Trophoblast cell (in vitro differentiated cells and primary cell): ENCODE measurements around the gene PKN2.
A peak's percentile ranks its signal among the peaks of the same experiment; 100 is the strongest.

Experiments used
- DNase-seq, 2 donors: peaks; one replicate each; pipeline ENCODE4 v3.0.0-alpha.2; 2016
- H2AFZ ChIP-seq: 2 replicates; pipeline ENCODE4 v1.6.1; 2013; ENCODE audit warnings: low read length, moderate library complexity, mild to moderate bottlenecking; ENCODE audit not compliant: insufficient read depth, poor library complexity
- H2AK5ac ChIP-seq: 2 replicates; pipeline ENCODE4 v1.6.1; 2013; ENCODE audit warnings: mild to moderate bottlenecking, low read length
- H2BK120ac ChIP-seq: 2 replicates; pipeline ENCODE4 v1.6.1; 2013; ENCODE audit warnings: low read length, mild to moderate bottlenecking, moderate library complexity; ENCODE audit not compliant: insufficient read depth, poor library complexity
- H2BK12ac ChIP-seq: 2 replicates; pipeline ENCODE4 v1.6.1; 2013; ENCODE audit warnings: mild to moderate bottlenecking, low read length, moderate library complexity
- H2BK5ac ChIP-seq: 2 replicates; pipeline ENCODE4 v1.6.1; 2013; ENCODE audit warnings: low read length, low read depth, moderate library complexity, mild to moderate bottlenecking; ENCODE audit not compliant: poor library complexity
- H3K14ac ChIP-seq: 2 replicates; pipeline ENCODE4 v1.6.1; 2013; ENCODE audit warnings: mild to moderate bottlenecking, low read length
- H3K18ac ChIP-seq: 2 replicates; pipeline ENCODE4 v1.6.1; 2013; ENCODE audit warnings: mild to moderate bottlenecking, low read length
- H3K23ac ChIP-seq: 2 replicates; pipeline ENCODE4 v1.6.1; 2013; ENCODE audit warnings: low read length
- H3K27ac ChIP-seq: 2 replicates; pipeline ENCODE4 v1.5.1; 2013; ENCODE audit warnings: low read depth, mild to moderate bottlenecking, inconsistent platforms, low read length, moderate library complexity
- H3K27me3 ChIP-seq: 2 replicates; pipeline ENCODE4 v1.6.1; 2013; ENCODE audit warnings: inconsistent platforms, mild to moderate bottlenecking, low read length, moderate library complexity; ENCODE audit not compliant: insufficient read depth
- H3K36me3 ChIP-seq, 2 experiments: 1 replicate in 1 of 2; 2 replicates in 1 of 2; pipeline ENCODE4 v1.6.1; 2013; ENCODE audit warnings: low read length in 2 of 2, mild to moderate bottlenecking in 2 of 2, moderate library complexity in 1 of 2; ENCODE audit not compliant: insufficient read depth in 2 of 2, control insufficient read depth in 1 of 2
- H3K4ac ChIP-seq: 2 replicates; pipeline ENCODE4 v1.6.1; 2013; ENCODE audit warnings: low read depth, mild to moderate bottlenecking, low read length, moderate library complexity
- H3K4me1 ChIP-seq, 2 experiments: 1 replicate in 1 of 2; 2 replicates in 1 of 2; pipeline ENCODE4 v1.6.1; 2013; ENCODE audit warnings: low read length in 2 of 2, mild to moderate bottlenecking in 2 of 2, moderate library complexity in 1 of 2; ENCODE audit not compliant: insufficient read depth in 2 of 2, control insufficient read depth in 1 of 2
- H3K4me2 ChIP-seq: 2 replicates; pipeline ENCODE4 v1.6.1; 2013; ENCODE audit warnings: inconsistent platforms, mild to moderate bottlenecking, low read length, moderate library complexity
- H3K4me3 ChIP-seq: 2 replicates; pipeline ENCODE4 v1.5.1; 2013; ENCODE audit warnings: mild to moderate bottlenecking, low read depth, low read length, inconsistent platforms
- H3K79me1 ChIP-seq: one replicate; pipeline ENCODE4 v1.6.1; 2013; ENCODE audit warnings: low read length
- H3K79me2 ChIP-seq: 2 replicates; pipeline ENCODE4 v1.6.1; 2013; ENCODE audit warnings: low read length, mild to moderate bottlenecking; ENCODE audit not compliant: control insufficient read depth, insufficient read depth, poor library complexity
- H3K9ac ChIP-seq: 2 replicates; pipeline ENCODE4 v1.6.1; 2013; ENCODE audit warnings: mild to moderate bottlenecking, low read length
- H3K9me3 ChIP-seq: 2 replicates; pipeline ENCODE4 v1.6.1; 2013; ENCODE audit warnings: low read depth, mild to moderate bottlenecking, control low read depth, inconsistent platforms, low read length; ENCODE audit not compliant: insufficient read depth
- H4K12ac ChIP-seq: 2 replicates; pipeline ENCODE4 v1.6.1; 2013; ENCODE audit warnings: low read depth, mild to moderate bottlenecking, low read length, moderate library complexity
- H4K8ac ChIP-seq: 2 replicates; pipeline ENCODE4 v1.6.1; 2013; ENCODE audit warnings: low read depth, mild to moderate bottlenecking, low read length, moderate library complexity
- H4K91ac ChIP-seq: one replicate; pipeline ENCODE4 v1.6.1; 2013; ENCODE audit warnings: low read depth, mild to moderate bottlenecking, low read length, moderate library complexity
- WGBS: extraction: QIAGEN DNeasy Blood & Tissue Kit; methylation state at CpG from one replicate; pipeline ENCODE4 v1.1.7; 2013; ENCODE audit warnings: missing lambda C conversion rate; ENCODE audit not compliant: insufficient read length, insufficient coverage; ENCODE audit errors: extremely low coverage; 5-methylcytosine and 5-hydroxymethylcytosine counted together

Gene PKN2

DNA sequence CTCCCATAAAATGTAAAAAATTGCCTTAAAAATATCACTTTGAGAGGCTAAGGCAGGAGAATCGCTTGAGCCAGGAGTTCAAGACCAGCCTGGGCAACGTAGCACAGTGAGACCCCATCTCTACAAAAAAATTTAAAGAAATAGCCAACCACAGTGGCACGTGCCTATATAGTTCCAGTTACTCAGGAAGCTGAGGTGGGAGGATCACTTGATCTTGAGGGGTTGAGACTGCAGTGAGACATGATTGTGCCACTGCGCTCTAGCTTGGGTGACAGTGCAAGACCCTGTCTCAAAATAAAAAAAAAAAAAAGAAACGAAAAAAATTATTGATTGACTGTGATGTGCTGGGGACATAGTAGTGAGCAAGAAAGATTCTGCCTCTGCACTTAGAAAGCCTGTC is 38.4 kb downstream of the PKN2 start:
- no peak for DNase-seq
- Histone ChIP-seq H3K9ac (no peak overlapping the region), H3K27ac (no peak overlapping the region), H3K23ac (no peak overlapping the region), H2BK12ac (no peak overlapping the region), H3K4me3 (no peak overlapping the region), H4K12ac (no peak overlapping the region), H3K36me3 (no peaks in the 10 kb centered on the region), H3K18ac (no peak overlapping the region), H2AFZ (no peak overlapping the region), H3K4ac (no peak overlapping the region), H4K8ac (no peak overlapping the region), H3K79me2 (peaks cover 3% of the 10 kb centered on the region), H3K9me3 (no peaks in the 10 kb centered on the region), H2BK5ac (no peak overlapping the region), H2AK5ac (no peak overlapping the region), H3K4me2 (no peak overlapping the region), H3K14ac (no peak overlapping the region), H3K27me3 (no peaks in the 10 kb centered on the region), H3K79me1 (no peaks in the 10 kb centered on the region), H3K4me1 (no peaks in the 10 kb centered on the region), H4K91ac (no peak overlapping the region), H2BK120ac (no peak overlapping the region)
- no CpG with 5 or more reads among the region's 5 CpGs for WGBS

DNA sequence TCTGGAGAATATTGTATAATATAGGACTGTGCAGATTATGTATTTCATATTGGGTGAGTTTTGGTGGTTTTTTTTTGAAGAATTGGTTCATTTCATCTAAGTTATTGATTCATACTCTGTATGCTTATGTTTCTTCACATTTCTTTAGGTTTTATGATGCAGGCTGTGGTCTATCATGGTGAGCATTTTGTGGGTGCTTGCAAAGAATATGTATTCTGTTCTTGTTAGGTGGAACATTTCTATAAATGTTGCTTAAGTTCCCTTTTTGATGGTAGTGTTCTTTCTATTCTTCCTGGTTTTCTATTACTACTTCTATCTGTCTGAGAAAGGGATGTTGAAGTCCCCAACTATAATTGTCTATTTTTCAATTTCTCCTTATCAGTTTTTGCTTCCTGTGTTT is 42.6 kb downstream of the PKN2 start:
- H3K79me1 ChIP-seq = no peaks in the 10 kb centered on the region
- no peak overlapping the region for H3K4ac ChIP-seq
- no peak overlapping the region for H3K23ac ChIP-seq
- no peaks in the 10 kb centered on the region for H3K36me3 ChIP-seq
- H3K4me2 ChIP-seq = no peak overlapping the region
- no peak overlapping the region for H2AFZ ChIP-seq
- no peak overlapping the region for H2BK12ac ChIP-seq
- H3K14ac ChIP-seq = no peak overlapping the region
- H2BK5ac ChIP-seq = no peak overlapping the region
- DNase-seq = no peak
- H2BK120ac ChIP-seq = no peak overlapping the region
- H3K9me3 ChIP-seq = no peaks in the 10 kb centered on the region
- H3K27ac ChIP-seq = no peak overlapping the region
- H2AK5ac ChIP-seq = no peak overlapping the region
- no peak overlapping the region for H4K8ac ChIP-seq
- no peaks in the 10 kb centered on the region for H3K4me1 ChIP-seq
- H4K12ac ChIP-seq = no peak overlapping the region
- H3K79me2 ChIP-seq = no peaks in the 10 kb centered on the region
- no peak overlapping the region for H4K91ac ChIP-seq
- no peak overlapping the region for H3K18ac ChIP-seq
- no peak overlapping the region for H3K4me3 ChIP-seq
- no peaks in the 10 kb centered on the region for H3K27me3 ChIP-seq
- H3K9ac ChIP-seq = no peak overlapping the region

DNA sequence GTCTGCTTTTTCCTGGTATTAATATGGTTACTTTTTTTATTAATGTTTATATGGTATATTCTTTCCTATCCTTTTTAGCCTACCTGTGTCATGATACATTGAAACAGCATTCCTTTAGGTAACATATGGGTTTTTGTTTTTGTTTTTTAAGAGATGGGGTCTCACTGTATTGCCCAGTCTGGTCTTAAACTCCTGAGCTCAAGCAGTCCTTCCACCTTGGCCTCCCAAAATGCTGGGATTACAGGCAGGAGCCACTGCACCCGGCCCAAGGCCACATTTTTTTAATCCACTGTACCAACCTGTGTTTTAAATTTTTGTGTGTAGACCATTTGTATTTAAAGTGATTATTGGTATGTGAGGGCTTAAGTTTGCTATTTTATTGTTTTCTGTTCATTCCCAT is 43.1 kb downstream of the PKN2 start:
- H3K9ac ChIP-seq = no peak overlapping the region
- WGBS = no CpG with 5 or more reads among the region's 1 CpG

DNA sequence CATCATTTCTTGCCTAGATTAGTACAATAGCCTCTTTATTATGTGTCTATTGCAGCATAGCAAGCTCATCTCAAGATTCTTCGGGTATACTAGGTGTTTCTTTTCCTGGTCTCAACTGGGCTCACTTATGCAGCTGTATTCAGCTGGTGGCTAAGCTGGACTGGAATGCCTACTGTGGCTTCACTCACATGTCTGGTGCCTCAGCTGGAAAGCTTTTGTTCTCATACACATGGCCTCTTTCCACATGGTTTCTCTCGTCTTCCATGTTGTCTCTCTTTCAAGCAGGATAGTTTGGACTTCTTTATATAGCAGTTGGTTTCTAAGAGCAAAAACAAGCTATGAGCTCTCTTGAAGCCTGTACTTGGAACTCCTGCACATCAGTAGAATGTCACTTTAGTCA is 45.2 kb downstream of the PKN2 start:
- Histone ChIP-seq H3K79me2 (no peaks in the 10 kb centered on the region), H3K23ac (no peak overlapping the region), H4K91ac (no peak overlapping the region), H3K9me3 (no peaks in the 10 kb centered on the region), H3K27me3 (no peaks in the 10 kb centered on the region), H3K4me2 (no peak overlapping the region), H4K12ac (no peak overlapping the region), H4K8ac (no peak overlapping the region), H3K36me3 (no peaks in the 10 kb centered on the region), H2BK5ac (no peak overlapping the region), H3K4me3 (no peak overlapping the region), H3K14ac (no peak overlapping the region), H3K4me1 (no peaks in the 10 kb centered on the region), H3K18ac (no peak overlapping the region), H2BK120ac (no peak overlapping the region), H2BK12ac (no peak overlapping the region), H3K9ac (peak overlapping the region; percentile 33), H2AK5ac (no peak overlapping the region), H3K27ac (no peak overlapping the region), H3K4ac (peak overlapping the region; percentile 27), H2AFZ (no peak overlapping the region), H3K79me1 (no peaks in the 10 kb centered on the region)
- no CpG with 5 or more reads among the region's 2 CpGs for WGBS
- no peak for DNase-seq

More for the DNA sequence above, 43.1 kb downstream of the PKN2 start:
- Histone ChIP-seq H2BK120ac (no peak overlapping the region), H3K14ac (no peak overlapping the region), H2BK5ac (no peak overlapping the region), H3K79me1 (no peaks in the 10 kb centered on the region), H3K23ac (no peak overlapping the region), H3K79me2 (no peaks in the 10 kb centered on the region), H2AFZ (no peak overlapping the region), H3K9me3 (no peaks in the 10 kb centered on the region), H3K27ac (no peak overlapping the region), H3K4me3 (no peak overlapping the region), H3K36me3 (no peaks in the 10 kb centered on the region), H3K27me3 (no peaks in the 10 kb centered on the region), H3K4me2 (no peak overlapping the region), H2BK12ac (no peak overlapping the region), H2AK5ac (no peak overlapping the region), H3K4me1 (no peaks in the 10 kb centered on the region), H4K12ac (no peak overlapping the region), H4K8ac (no peak overlapping the region), H3K18ac (no peak overlapping the region), H3K4ac (peak overlapping the region; percentile 75), H4K91ac (no peak overlapping the region)
- DNase-seq = no peak
